GM13977 (cell line): ENCODE measurements around the gene DENND1A.
"Not testable (repeated sequence)": the region's sequence is repeated elsewhere in the genome, so short reads cannot be mapped to it uniquely, and the experiment has no call there.

Experiments used
- DNase-seq: peaks from one replicate; pipeline ENCODE4 v3.0.0; 2012; ENCODE audit warnings: low spot score
- in situ Hi-C: fragments of 300-500 bp; cut with MboI; formaldehyde crosslinking; loops from one replicate; pipeline ENCODE4 v1.12.0; 2022; ENCODE audit warnings: low sequenced_read_pairs, low pct_unique_long_range_greater_than_20kb, mixed read lengths, inconsistent platforms; ENCODE audit not compliant: unreplicated experiment
- TF ChIP-seq, protein P1 (sequence below): IDR thresholded peaks from 2 replicates; pipeline ENCODE4 v1.5.1; 2012; ENCODE audit warnings: mild to moderate bottlenecking, control low read depth; ENCODE audit not compliant: insufficient read depth; ENCODE audit errors: extremely low read depth, missing control alignments

DENND1A gene

GRCh38 chr9:123432331-123433236, 497.3 kb downstream of the DENND1A start:
- in situ Hi-C loops: no loop called here
- TF ChIP-seq, protein P1, sequence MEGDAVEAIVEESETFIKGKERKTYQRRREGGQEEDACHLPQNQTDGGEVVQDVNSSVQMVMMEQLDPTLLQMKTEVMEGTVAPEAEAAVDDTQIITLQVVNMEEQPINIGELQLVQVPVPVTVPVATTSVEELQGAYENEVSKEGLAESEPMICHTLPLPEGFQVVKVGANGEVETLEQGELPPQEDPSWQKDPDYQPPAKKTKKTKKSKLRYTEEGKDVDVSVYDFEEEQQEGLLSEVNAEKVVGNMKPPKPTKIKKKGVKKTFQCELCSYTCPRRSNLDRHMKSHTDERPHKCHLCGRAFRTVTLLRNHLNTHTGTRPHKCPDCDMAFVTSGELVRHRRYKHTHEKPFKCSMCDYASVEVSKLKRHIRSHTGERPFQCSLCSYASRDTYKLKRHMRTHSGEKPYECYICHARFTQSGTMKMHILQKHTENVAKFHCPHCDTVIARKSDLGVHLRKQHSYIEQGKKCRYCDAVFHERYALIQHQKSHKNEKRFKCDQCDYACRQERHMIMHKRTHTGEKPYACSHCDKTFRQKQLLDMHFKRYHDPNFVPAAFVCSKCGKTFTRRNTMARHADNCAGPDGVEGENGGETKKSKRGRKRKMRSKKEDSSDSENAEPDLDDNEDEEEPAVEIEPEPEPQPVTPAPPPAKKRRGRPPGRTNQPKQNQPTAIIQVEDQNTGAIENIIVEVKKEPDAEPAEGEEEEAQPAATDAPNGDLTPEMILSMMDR: no peak
- DNase-seq: no peak

GRCh38 chr9:123431581-123431980, 498.3 kb downstream of the DENND1A start:
- in situ Hi-C loops: no loop called here
- TF ChIP-seq, protein P1: no peak
- DNase-seq: no peak

DNA sequence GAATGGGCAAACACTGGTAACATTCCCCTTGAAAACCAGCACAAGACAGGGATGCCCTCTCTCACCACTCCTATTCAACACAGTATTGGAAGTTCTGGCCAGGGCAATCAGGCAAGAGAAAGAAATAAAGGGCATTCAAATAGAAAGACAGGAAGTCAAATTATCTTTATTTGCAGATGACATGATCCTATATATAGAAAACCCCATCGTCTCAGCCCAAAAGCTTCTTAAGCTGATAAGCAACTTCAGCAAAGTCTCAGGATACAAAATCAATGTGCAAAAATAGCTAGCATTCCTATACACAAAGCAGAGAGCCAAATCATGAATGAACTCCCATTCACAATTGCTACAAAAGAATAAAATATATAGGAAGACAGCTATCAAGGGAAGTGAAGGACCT, 501.5 kb downstream of the DENND1A start:
- DNase-seq, in situ Hi-C loops: not testable (repeated sequence)

- DNase-seq: peak; percentile 52
- in situ Hi-C loops: no loop called here
These were observed 503.5 kb downstream of the DENND1A start for GRCh38 chr9:123426406-123426805.

DNA sequence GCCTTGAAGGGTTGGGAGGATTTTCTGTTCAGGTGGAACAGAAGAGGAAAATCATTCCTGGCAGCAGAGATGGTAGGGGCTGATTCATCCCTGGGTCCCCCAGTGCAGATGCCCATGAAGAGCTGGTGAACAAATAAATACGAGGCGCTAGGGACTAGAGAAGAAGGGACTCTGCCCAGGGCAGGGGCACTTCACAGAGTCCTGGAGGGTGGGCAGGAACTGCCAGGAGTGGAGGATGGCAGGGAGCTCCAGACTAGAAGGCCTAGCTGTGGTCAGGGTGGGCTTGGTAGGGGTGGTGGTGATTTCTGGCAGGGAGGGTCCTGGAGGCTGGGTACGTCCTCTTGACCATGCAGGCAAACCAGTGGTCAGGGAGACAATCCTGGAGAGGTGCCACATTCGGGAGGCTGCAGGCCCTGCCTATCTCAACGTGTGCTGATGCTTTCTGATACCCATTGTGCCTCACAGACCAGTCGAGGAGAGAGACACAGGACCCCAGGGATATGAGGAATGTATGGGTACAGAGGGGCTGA, 504.0 kb downstream of the DENND1A start:
- DNase-seq: no peak
- in situ Hi-C loops: no loop called here
- TF ChIP-seq, protein P1: no peak

More at GRCh38 chr9:123426406-123426805, 503.5 kb downstream of the DENND1A start:
- TF ChIP-seq, protein P1: peak; percentile 13

DNA sequence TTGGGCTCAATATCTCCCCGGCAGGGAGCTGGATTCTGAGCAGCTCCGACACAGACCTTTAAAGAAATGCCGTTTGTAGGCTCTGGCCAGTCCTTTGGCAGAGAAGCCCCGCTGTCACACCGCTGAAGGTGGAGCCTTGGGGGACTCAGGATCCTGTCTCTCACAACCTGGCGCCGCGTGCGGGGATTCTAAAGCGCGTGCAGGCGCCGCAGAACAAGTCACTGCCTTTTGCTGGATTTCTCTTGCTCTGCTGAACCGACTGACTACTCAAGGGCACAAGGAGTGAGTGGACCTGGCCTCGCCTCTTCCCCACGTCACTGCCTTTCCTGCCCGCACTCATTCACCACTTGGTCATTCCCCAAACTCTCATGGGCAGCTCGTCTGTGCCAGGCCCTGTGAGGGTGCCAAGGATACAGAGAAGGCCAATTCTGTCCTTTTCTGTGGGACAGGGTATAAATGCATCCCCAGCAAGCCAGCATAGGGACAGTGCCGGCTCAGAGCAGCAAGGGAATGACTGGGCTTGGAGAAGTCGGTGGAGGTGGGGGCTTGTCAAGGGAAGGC, 504.6 kb downstream of the DENND1A start:
- in situ Hi-C loops: no loop called here
- no peak for DNase-seq

More for the DNA sequence above, 504.6 kb downstream of the DENND1A start:
- TF ChIP-seq, protein P1: no peak
